ENCODE measurements around the gene CDPF1. TPM values are rescaled to one million over a fixed set of nuclear protein-coding genes. Genes with fewer than 3 reads are reported as not detected.

The CDPF1 gene
- total and polyA plus RNA-seq, 2 of the 13 experiments (the other 11 are each of a cell fraction or from before 2014, with no cell fraction given): 5.2 to 8.1 TPM

GRCh38 chr22:46250035-46250782 lies at the start of gene CDPF1 (continued):
- TF ChIP-seq IRF9 (CRISPR knock-in tag; IDR thresholded peaks at IDR 0.05; ENCODE audit: borderline replicate concordance): peak; percentile 90; the same call in 1 of the 2 replicates
- no peak for TF ChIP-seq HOMEZ (CRISPR knock-in tag; IDR thresholded peaks at IDR 0.05; ENCODE audit: low read depth)
- no peak for TF ChIP-seq NBN (conservative IDR thresholded peaks at IDR 0.05)
- peak; percentile 62; the same call in 1 of the 2 replicates for TF ChIP-seq PRDM15 (CRISPR knock-in tag; IDR thresholded peaks at IDR 0.05)
- TF ChIP-seq POGZ (CRISPR knock-in tag; IDR thresholded peaks at IDR 0.05): peak; percentile 64; the same call in 1 of the 2 replicates
- TF ChIP-seq ZFP36L1 (CRISPR knock-in tag; IDR thresholded peaks at IDR 0.05): peak; percentile 42; the same call in 1 of the 2 replicates
- TF ChIP-seq AKNA (CRISPR knock-in tag; IDR thresholded peaks at IDR 0.05; ENCODE audit: borderline replicate concordance): 0 out of 2 replicates have a peak, but pooled peaks have one; percentile 66
- peak; percentile 72 for TF ChIP-seq KAT8 (CRISPR knock-in tag; IDR thresholded peaks at IDR 0.05)
- no peak for TF ChIP-seq ZBTB1 (CRISPR knock-in tag; IDR thresholded peaks at IDR 0.05; ENCODE audit: borderline replicate concordance)
- TF ChIP-seq GATA4 (IDR thresholded peaks at IDR 0.05; ENCODE audit: borderline replicate concordance, low read depth): peak; percentile 30; the same call in 1 of the 2 replicates
- no peak; the same call in 1 of the 2 replicates for TF ChIP-seq SMYD3 (CRISPR knock-in tag; IDR thresholded peaks at IDR 0.05)
- TF ChIP-seq KAT2B (IDR thresholded peaks at IDR 0.05; ENCODE audit: borderline replicate concordance, low read depth, low read length): no peak
- TF ChIP-seq ZNF383 (CRISPR knock-in tag; IDR thresholded peaks at IDR 0.05; ENCODE audit: borderline replicate concordance): no peak; the same call in 1 of the 2 replicates
- peak; percentile 56 for TF ChIP-seq HDAC1 (CRISPR knock-in tag; IDR thresholded peaks at IDR 0.05)

Measured in HepG2 (cell line).